ENCODE data around the gene DCBLD2.
A peak's percentile ranks its signal among the peaks of the same experiment; 100 is the strongest.

Gene DCBLD2

GRCh38 chr3:98829246-98829832 is 72.2 kb downstream of the DCBLD2 start:
- no peaks in the 10 kb centered on the region for H3K4me1 ChIP-seq (ENCODE audit: control insufficient read depth, insufficient read depth, low read length)
- H3K36me3 ChIP-seq (ENCODE audit: control insufficient read depth, insufficient read depth, low read length) = 0 out of 2 replicates have a peak, but pooled peaks cover 5% of the 10 kb centered on the region
- peaks cover 2% of the 10 kb centered on the region; the same call in 1 of the 2 replicates for H3K9me3 ChIP-seq (ENCODE audit: control insufficient read depth, insufficient read depth, low read length)
- WGBS (ENCODE audit: insufficient coverage, insufficient read length) = no CpG with 5 or more reads among the region's 1 CpG
- H3K27me3 ChIP-seq (ENCODE audit: control insufficient read depth, insufficient read depth, low read length) = no peaks in the 10 kb centered on the region
- H3K4me3 ChIP-seq (ENCODE audit: low read length) = no peak overlapping the region
- DNase-seq (ENCODE audit: low read depth, low spot score) = no peak
- no peak overlapping the region for H3K27ac ChIP-seq (ENCODE audit: low read length)

GRCh38 chr3:98827221-98827920 is 74.1 kb downstream of the DCBLD2 start:
- no peaks in the 10 kb centered on the region for H3K4me1 ChIP-seq (ENCODE audit: control insufficient read depth, insufficient read depth, low read length)
- no peak for DNase-seq (ENCODE audit: low read depth, low spot score)
- H3K27ac ChIP-seq (ENCODE audit: low read length) = no peak overlapping the region
- WGBS (ENCODE audit: insufficient coverage, insufficient read length) = no CpG with 5 or more reads among the region's 1 CpG
- no peaks in the 10 kb centered on the region for H3K9me3 ChIP-seq (ENCODE audit: control insufficient read depth, insufficient read depth, low read length)
- H3K4me3 ChIP-seq (ENCODE audit: low read length) = no peak overlapping the region
- H3K27me3 ChIP-seq (ENCODE audit: control insufficient read depth, insufficient read depth, low read length) = no peaks in the 10 kb centered on the region
- H3K36me3 ChIP-seq (ENCODE audit: control insufficient read depth, insufficient read depth, low read length) = no peaks in the 10 kb centered on the region

- no CpG with 5 or more reads among the region's 3 CpGs for WGBS (ENCODE audit: insufficient coverage, insufficient read length)
- no peaks in the 10 kb centered on the region for H3K9me3 ChIP-seq (ENCODE audit: control insufficient read depth, insufficient read depth, low read length)
- H3K27ac ChIP-seq (ENCODE audit: low read length) = no peak overlapping the region
- no peaks in the 10 kb centered on the region for H3K4me1 ChIP-seq (ENCODE audit: control insufficient read depth, insufficient read depth, low read length)
- no peak for DNase-seq (ENCODE audit: low read depth, low spot score)
- no peaks in the 10 kb centered on the region for H3K36me3 ChIP-seq (ENCODE audit: control insufficient read depth, insufficient read depth, low read length)
- H3K27me3 ChIP-seq (ENCODE audit: control insufficient read depth, insufficient read depth, low read length) = no peaks in the 10 kb centered on the region
- no peak overlapping the region for H3K4me3 ChIP-seq (ENCODE audit: low read length)
These were observed 75.4 kb downstream of the DCBLD2 start for GRCh38 chr3:98826126-98826525.

GRCh38 chr3:98824256-98824655 is 77.2 kb downstream of the DCBLD2 start:
- Histone ChIP-seq H3K27ac (ENCODE audit: low read length) (no peak overlapping the region), H3K4me1 (ENCODE audit: control insufficient read depth, insufficient read depth, low read length) (no peaks in the 10 kb centered on the region), H3K36me3 (ENCODE audit: control insufficient read depth, insufficient read depth, low read length) (no peaks in the 10 kb centered on the region; the same call in 1 of the 2 replicates), H3K27me3 (ENCODE audit: control insufficient read depth, insufficient read depth, low read length) (no peaks in the 10 kb centered on the region), H3K4me3 (ENCODE audit: low read length) (no peak overlapping the region), H3K9me3 (ENCODE audit: control insufficient read depth, insufficient read depth, low read length) (no peaks in the 10 kb centered on the region)
- no CpG with 5 or more reads among the region's 6 CpGs for WGBS (ENCODE audit: insufficient coverage, insufficient read length)
- no peak for DNase-seq (ENCODE audit: low read depth, low spot score)

- Histone ChIP-seq H3K9me3 (ENCODE audit: control insufficient read depth, insufficient read depth, low read length) (no peaks in the 10 kb centered on the region), H3K36me3 (ENCODE audit: control insufficient read depth, insufficient read depth, low read length) (no peaks in the 10 kb centered on the region; the same call in 1 of the 2 replicates), H3K4me1 (ENCODE audit: control insufficient read depth, insufficient read depth, low read length) (no peaks in the 10 kb centered on the region), H3K27me3 (ENCODE audit: control insufficient read depth, insufficient read depth, low read length) (no peaks in the 10 kb centered on the region), H3K27ac (ENCODE audit: low read length) (no peak overlapping the region), H3K4me3 (ENCODE audit: low read length) (no peak overlapping the region)
- no peak for DNase-seq (ENCODE audit: low read depth, low spot score)
- WGBS (ENCODE audit: insufficient coverage, insufficient read length) = no CpG with 5 or more reads among the region's 4 CpGs
These were observed 77.7 kb downstream of the DCBLD2 start for GRCh38 chr3:98823791-98824190.

GRCh38 chr3:98821063-98821462 is 80.4 kb downstream of the DCBLD2 start:
- Histone ChIP-seq H3K4me1 (ENCODE audit: control insufficient read depth, insufficient read depth, low read length) (no peaks in the 10 kb centered on the region), H3K9me3 (ENCODE audit: control insufficient read depth, insufficient read depth, low read length) (no peaks in the 10 kb centered on the region), H3K4me3 (ENCODE audit: low read length) (no peak overlapping the region), H3K36me3 (ENCODE audit: control insufficient read depth, insufficient read depth, low read length) (peaks cover 2% of the 10 kb centered on the region; the same call in 1 of the 2 replicates), H3K27ac (ENCODE audit: low read length) (no peak overlapping the region), H3K27me3 (ENCODE audit: control insufficient read depth, insufficient read depth, low read length) (no peaks in the 10 kb centered on the region)
- WGBS (ENCODE audit: insufficient coverage, insufficient read length) = no CpG with 5 or more reads among the region's 3 CpGs
- no peak for DNase-seq (ENCODE audit: low read depth, low spot score)

- Histone ChIP-seq H3K27ac (ENCODE audit: low read length) (no peak overlapping the region), H3K4me1 (ENCODE audit: control insufficient read depth, insufficient read depth, low read length) (no peaks in the 10 kb centered on the region), H3K36me3 (ENCODE audit: control insufficient read depth, insufficient read depth, low read length) (peaks cover 2% of the 10 kb centered on the region; the same call in 1 of the 2 replicates), H3K4me3 (ENCODE audit: low read length) (no peak overlapping the region), H3K9me3 (ENCODE audit: control insufficient read depth, insufficient read depth, low read length) (no peaks in the 10 kb centered on the region), H3K27me3 (ENCODE audit: control insufficient read depth, insufficient read depth, low read length) (no peaks in the 10 kb centered on the region)
- no CpG with 5 or more reads among the region's 3 CpGs for WGBS (ENCODE audit: insufficient coverage, insufficient read length)
- peak; percentile 2 for DNase-seq (ENCODE audit: low read depth, low spot score)
These were observed 83.9 kb downstream of the DCBLD2 start for GRCh38 chr3:98817547-98818041.

- DNase-seq (ENCODE audit: low read depth, low spot score) = no peak
- Histone ChIP-seq H3K9me3 (ENCODE audit: control insufficient read depth, insufficient read depth, low read length) (no peaks in the 10 kb centered on the region), H3K4me3 (ENCODE audit: low read length) (no peak overlapping the region), H3K27ac (ENCODE audit: low read length) (no peak overlapping the region), H3K27me3 (ENCODE audit: control insufficient read depth, insufficient read depth, low read length) (no peaks in the 10 kb centered on the region), H3K4me1 (ENCODE audit: control insufficient read depth, insufficient read depth, low read length) (no peaks in the 10 kb centered on the region), H3K36me3 (ENCODE audit: control insufficient read depth, insufficient read depth, low read length) (peaks cover 2% of the 10 kb centered on the region; the same call in 1 of the 2 replicates)
- WGBS (ENCODE audit: insufficient coverage, insufficient read length) = no CpG with 5 or more reads among the region's 5 CpGs
These were observed 86.6 kb downstream of the DCBLD2 start for GRCh38 chr3:98814817-98815420.

GRCh38 chr3:98812851-98813374 is 88.6 kb downstream of the DCBLD2 start:
- Histone ChIP-seq H3K27me3 (ENCODE audit: control insufficient read depth, insufficient read depth, low read length) (no peaks in the 10 kb centered on the region), H3K9me3 (ENCODE audit: control insufficient read depth, insufficient read depth, low read length) (no peaks in the 10 kb centered on the region), H3K4me3 (ENCODE audit: low read length) (no peak overlapping the region), H3K36me3 (ENCODE audit: control insufficient read depth, insufficient read depth, low read length) (peaks cover 2% of the 10 kb centered on the region; the same call in 1 of the 2 replicates), H3K27ac (ENCODE audit: low read length) (no peak overlapping the region), H3K4me1 (ENCODE audit: control insufficient read depth, insufficient read depth, low read length) (no peaks in the 10 kb centered on the region)
- no CpG with 5 or more reads among the region's 5 CpGs for WGBS (ENCODE audit: insufficient coverage, insufficient read length)
- DNase-seq (ENCODE audit: low read depth, low spot score) = no peak

- WGBS (ENCODE audit: insufficient coverage, insufficient read length) = no CpG with 5 or more reads among the region's 6 CpGs
- no peaks in the 10 kb centered on the region for H3K27me3 ChIP-seq (ENCODE audit: control insufficient read depth, insufficient read depth, low read length)
- H3K9me3 ChIP-seq (ENCODE audit: control insufficient read depth, insufficient read depth, low read length) = no peaks in the 10 kb centered on the region
- H3K27ac ChIP-seq (ENCODE audit: low read length) = no peak overlapping the region
- no peak overlapping the region for H3K4me3 ChIP-seq (ENCODE audit: low read length)
- no peaks in the 10 kb centered on the region for H3K4me1 ChIP-seq (ENCODE audit: control insufficient read depth, insufficient read depth, low read length)
- no peak for DNase-seq (ENCODE audit: low read depth, low spot score)
- H3K36me3 ChIP-seq (ENCODE audit: control insufficient read depth, insufficient read depth, low read length) = peaks cover 12% of the 10 kb centered on the region; the same call in 1 of the 2 replicates
These were observed 90.4 kb downstream of the DCBLD2 start for GRCh38 chr3:98811048-98811447.
